ENCODE data around the gene SMU1. TPM values are rescaled to one million over a fixed set of nuclear protein-coding genes. Genes with fewer than 3 reads are reported as not detected.
A peak's percentile ranks its signal among the peaks of the same experiment; 100 is the strongest.

Gene SMU1
- total and polyA plus RNA-seq, 2 of the 13 experiments (the other 11 are each of a cell fraction or from before 2014, with no cell fraction given): 12.9 to 36.6 TPM

DNA sequence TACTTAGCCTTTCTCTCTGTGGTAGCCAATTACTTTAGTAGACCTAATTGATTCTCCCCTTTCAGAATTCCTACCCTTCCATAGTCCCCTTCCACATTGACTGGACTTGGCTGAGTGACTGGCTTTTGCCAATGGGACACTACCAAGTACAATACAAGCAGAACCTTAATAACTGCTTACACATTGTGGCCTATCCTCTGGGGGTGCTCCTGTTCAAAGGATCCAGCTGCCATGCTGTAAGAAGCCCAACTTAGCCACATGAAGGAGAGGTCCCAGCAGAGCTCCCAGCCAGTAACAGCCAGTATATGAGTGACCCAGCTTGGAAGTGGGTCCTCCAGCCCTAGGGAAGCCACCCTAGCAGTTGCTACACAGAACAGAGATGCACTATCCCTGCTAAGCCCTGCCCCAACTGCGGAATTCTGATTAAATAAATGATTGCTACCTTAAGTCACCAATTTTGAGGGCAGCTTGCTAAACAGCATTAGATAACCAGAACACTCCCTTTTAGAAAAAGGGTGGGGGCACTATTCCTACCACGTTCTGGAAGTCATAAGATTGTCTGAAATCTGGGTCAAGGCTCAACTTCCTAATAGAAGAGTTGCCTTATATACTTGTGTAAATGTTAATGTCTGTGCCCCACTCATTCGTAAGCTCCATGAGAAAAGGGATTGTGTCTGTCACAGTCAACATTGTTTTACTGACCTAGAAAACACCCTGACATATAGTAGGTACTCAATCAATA, 64.0 kb downstream of the SMU1 start:
- intact Hi-C loops (cut with micrococcal nuclease; ENCODE audit: unreplicated experiment): no loop called here
- in situ Hi-C loops (cut with HindIII; ENCODE audit: extremely low pct_ligation_motif_present, low pct_unique_long_range_greater_than_20kb): no loop called here
- WGBS (ENCODE audit: low lambda C conversion rate): 91% methylated on average over 2 of the region's 3 CpGs

DNA sequence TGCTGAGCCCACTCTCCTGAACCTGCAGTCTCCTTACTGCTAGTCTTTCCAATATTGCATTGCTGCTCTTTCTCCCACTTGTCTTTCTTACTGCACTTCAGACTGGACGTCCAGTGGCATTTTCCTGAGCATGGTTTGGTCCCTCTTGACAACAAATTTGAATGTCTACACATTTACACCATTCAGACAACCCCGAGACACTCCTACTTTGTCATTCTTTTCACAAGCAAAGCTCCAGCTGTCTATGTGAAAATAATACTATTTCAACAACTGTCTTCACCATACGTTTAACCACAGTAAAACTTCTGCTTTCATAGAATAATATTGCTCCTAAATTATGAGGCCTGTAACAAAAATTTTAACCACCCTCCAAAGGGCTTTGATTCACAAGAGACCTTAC, 64.6 kb downstream of the SMU1 start:
- H3K9ac ChIP-seq (ENCODE audit: insufficient read depth, low read depth, low read length): no peak overlapping the region
- H3K36me3 ChIP-seq (replicated peaks in 1 of 2; ENCODE audit: control insufficient read depth in 1 of 2, insufficient read depth in 2 of 2, low read length in 2 of 2): no peaks in the 10 kb centered on the region
- H3K27me3 ChIP-seq (ENCODE audit: control insufficient read depth in 1 of 2, insufficient read depth in 2 of 2, low read length in 2 of 2): no peaks in the 10 kb centered on the region
- H4K20me1 ChIP-seq (ENCODE audit: insufficient read depth, low read length): 0 out of 2 replicates have a peak, but pooled peaks cover 5% of the 10 kb centered on the region
- ATAC-seq (no peak), FAIRE-seq (no peak), DNase-seq (ENCODE audit: low spot score) (no peak)
- ChIA-PET CTCF (ENCODE audit: low intra/inter-chr PET ratio, low total read pairs) (no interaction called here), POLR2A (interaction anchor here (4.0 kb wide), 1 partner anchor 13 kb away, joined by 38 read pairs; the partner anchor contains the start of gene DNAJA1)
- WGBS (ENCODE audit: low lambda C conversion rate): 88% methylated on average over 3 of the region's 3 CpGs
- H2AFZ ChIP-seq (ENCODE audit: low read length): no peak overlapping the region
- BruUV-seq (replicated peaks): no TSS peak
- H3K4me1 ChIP-seq (ENCODE audit: insufficient read depth, low read length): peaks cover 17% of the 10 kb centered on the region
- no peaks in the 10 kb centered on the region for H3K9me3 ChIP-seq (ENCODE audit: low read length)
- in situ Hi-C loops (cut with HindIII; ENCODE audit: extremely low pct_ligation_motif_present, low pct_unique_long_range_greater_than_20kb): no loop called here
- intact Hi-C loops (cut with micrococcal nuclease; ENCODE audit: unreplicated experiment): no loop called here
- no peak overlapping the region for H3K4me3 ChIP-seq (replicated peaks in 1 of 3; ENCODE audit: insufficient read depth in 1 of 3, low read depth in 2 of 3, low read length in 3 of 3)
- no peak overlapping the region for H3K4me2 ChIP-seq (ENCODE audit: low read depth, low read length)
- no peaks in the 10 kb centered on the region for H3K79me2 ChIP-seq (ENCODE audit: insufficient read depth, low read length)
- H3K27ac ChIP-seq (ENCODE audit: extremely low read length, insufficient read depth, low read length): no peak overlapping the region
- TF ChIP-seq CREB1 (IDR thresholded peaks at IDR 0.05): no peak
- no peak for TF ChIP-seq CREB1 (CRISPR knock-in tag; IDR thresholded peaks at IDR 0.05)
- TF ChIP-seq MEIS1 (CRISPR knock-in tag; IDR thresholded peaks at IDR 0.05; ENCODE audit: borderline replicate concordance): no peak
- no peak for TF ChIP-seq SUZ12 (IDR thresholded peaks at IDR 0.05; ENCODE audit: low read depth, low read length)
- TF ChIP-seq KLF15 (CRISPR knock-in tag; IDR thresholded peaks at IDR 0.05; ENCODE audit: borderline replicate concordance): no peak
- no peak for TF ChIP-seq ZNF431 (CRISPR knock-in tag; IDR thresholded peaks at IDR 0.05; ENCODE audit: borderline replicate concordance, low read depth)
- TF ChIP-seq HDAC1 (CRISPR knock-in tag; IDR thresholded peaks at IDR 0.05): no peak
- no peak for TF ChIP-seq GATA4 (IDR thresholded peaks at IDR 0.05; ENCODE audit: borderline replicate concordance, low read depth)
- TF ChIP-seq IKZF4 (CRISPR knock-in tag; IDR thresholded peaks at IDR 0.05; ENCODE audit: borderline replicate concordance, low read depth, not compliant biosample characterization): no peak

More for the DNA sequence above, 64.0 kb downstream of the SMU1 start:
- Histone ChIP-seq H3K4me1 (ENCODE audit: insufficient read depth, low read length) (peaks cover 17% of the 10 kb centered on the region), H3K79me2 (ENCODE audit: insufficient read depth, low read length) (no peaks in the 10 kb centered on the region), H3K4me2 (ENCODE audit: low read depth, low read length) (no peak overlapping the region), H2AFZ (ENCODE audit: low read length) (no peak overlapping the region), H3K9me3 (ENCODE audit: low read length) (no peaks in the 10 kb centered on the region), H3K4me3 (replicated peaks in 1 of 3; ENCODE audit: insufficient read depth in 1 of 3, low read depth in 2 of 3, low read length in 3 of 3) (no peak overlapping the region), H3K36me3 (replicated peaks in 1 of 2; ENCODE audit: control insufficient read depth in 1 of 2, insufficient read depth in 2 of 2, low read length in 2 of 2) (no peaks in the 10 kb centered on the region), H3K9ac (ENCODE audit: insufficient read depth, low read depth, low read length) (no peak overlapping the region), H3K27ac (ENCODE audit: extremely low read length, insufficient read depth, low read length) (no peak overlapping the region), H4K20me1 (ENCODE audit: insufficient read depth, low read length) (0 out of 2 replicates have a peak, but pooled peaks cover 5% of the 10 kb centered on the region), H3K27me3 (ENCODE audit: control insufficient read depth in 1 of 2, insufficient read depth in 2 of 2, low read length in 2 of 2) (no peaks in the 10 kb centered on the region)
- FAIRE-seq: no peak
- no peak for ATAC-seq
- POLR2A ChIA-PET: interaction anchor here (1.0 to 4.0 kb wide), 2 partner anchors 11 to 13 kb away, joined by 3 to 38 read pairs; partner anchors contain the start of genes APTX and DNAJA1
- TF ChIP-seq SIX4 (CRISPR knock-in tag; IDR thresholded peaks at IDR 0.05) (no peak), KAT2B (IDR thresholded peaks at IDR 0.05; ENCODE audit: borderline replicate concordance, low read depth, low read length) (0 out of 2 replicates have a peak, but pooled peaks have one; percentile 38)
- BruUV-seq (replicated peaks): no TSS peak
- CTCF ChIA-PET (ENCODE audit: low intra/inter-chr PET ratio, low total read pairs): no interaction called here
- no peak for DNase-seq (ENCODE audit: low spot score)
